CD4-positive, alpha-beta T cell treated with Interleukin-4 for 1 hour (primary cell): ENCODE measurements around the gene MGAT4B.

Experiments
- DNase-seq, 2 donors: peaks; one replicate each; pipeline ENCODE4 v3.0.0-alpha.2; 2020 to 2022

The MGAT4B gene

DNA sequence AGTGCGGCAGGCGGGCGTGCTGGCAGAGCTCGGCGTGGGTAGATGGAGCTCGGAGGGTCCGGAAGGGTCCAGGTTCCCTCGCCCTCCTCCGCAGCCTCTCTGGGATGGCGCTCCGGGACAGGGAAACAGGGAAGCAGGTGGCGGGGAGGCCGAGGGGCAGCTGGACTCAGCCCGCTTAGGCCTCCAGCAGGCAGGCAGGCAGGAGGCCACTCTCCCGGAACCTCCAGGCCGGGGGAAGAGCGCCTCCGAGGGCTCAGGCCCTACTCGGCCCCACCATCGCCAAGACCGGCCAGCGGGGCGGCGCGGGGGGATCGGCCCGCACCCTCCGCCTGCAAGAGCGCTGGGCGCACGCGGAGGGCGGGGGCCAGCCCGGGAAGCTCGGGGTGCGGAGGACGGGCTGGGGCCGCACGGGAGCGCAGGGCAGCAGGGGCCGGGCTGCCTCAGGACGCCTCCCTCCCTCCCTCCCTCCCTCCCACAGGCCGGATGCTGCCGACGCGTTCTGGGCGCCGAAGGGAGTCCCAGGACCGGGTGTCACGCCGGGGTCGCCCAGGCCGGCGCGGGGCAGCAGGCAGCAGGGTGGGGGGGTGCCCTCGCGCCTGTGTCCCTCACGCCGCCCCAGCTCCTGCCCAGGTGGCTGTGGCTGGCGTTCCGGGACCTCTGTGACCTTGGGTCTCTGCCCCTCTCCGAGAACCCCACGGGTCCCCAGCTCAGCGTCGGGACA lies 977 bp downstream of the MGAT4B start:
- peak; percentile 43 for DNase-seq

DNA sequence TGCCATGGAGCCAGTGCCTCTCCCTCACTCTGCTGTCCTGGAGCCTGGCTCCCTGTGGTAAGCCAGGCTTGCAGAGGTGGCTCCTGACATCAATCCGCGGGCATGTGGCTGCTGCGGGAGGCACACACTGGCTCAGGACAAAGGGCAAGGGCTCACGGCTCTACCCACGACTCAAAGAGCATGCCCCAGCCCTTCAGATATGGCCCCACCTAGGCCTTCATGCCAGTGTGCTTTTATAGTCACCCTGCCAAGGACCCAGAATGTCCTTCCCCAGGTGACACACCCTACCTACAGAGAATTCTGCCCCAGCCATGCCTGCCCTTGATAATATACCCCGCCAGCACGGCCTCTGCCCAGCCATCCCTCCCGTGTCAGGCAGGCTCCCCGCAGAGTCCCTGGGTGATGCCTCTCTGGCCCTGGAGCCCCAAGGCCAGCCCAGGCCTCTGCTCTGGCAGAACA lies 1.6 kb downstream of the MGAT4B start:
- DNase-seq: no peak

DNA sequence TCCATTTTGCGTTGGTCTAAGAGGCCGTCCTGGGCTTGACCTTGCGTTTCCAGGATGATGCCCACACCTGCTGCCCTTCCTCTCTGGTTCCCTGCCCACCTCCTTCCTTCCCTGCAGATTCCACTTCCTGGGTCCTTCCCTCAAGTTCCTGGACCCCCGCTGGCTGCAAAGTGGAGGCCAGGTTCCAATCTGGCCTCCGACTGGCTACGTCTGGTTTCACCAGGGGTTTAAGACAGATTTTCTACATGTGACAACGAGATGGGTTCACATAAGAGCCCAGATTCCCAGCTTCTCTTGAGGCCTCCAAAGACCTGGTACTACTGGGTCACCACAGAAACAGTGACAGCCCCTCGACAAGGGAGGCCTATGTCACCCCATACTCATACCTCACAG lies 2.1 kb downstream of the MGAT4B start:
- DNase-seq: no peak

DNA sequence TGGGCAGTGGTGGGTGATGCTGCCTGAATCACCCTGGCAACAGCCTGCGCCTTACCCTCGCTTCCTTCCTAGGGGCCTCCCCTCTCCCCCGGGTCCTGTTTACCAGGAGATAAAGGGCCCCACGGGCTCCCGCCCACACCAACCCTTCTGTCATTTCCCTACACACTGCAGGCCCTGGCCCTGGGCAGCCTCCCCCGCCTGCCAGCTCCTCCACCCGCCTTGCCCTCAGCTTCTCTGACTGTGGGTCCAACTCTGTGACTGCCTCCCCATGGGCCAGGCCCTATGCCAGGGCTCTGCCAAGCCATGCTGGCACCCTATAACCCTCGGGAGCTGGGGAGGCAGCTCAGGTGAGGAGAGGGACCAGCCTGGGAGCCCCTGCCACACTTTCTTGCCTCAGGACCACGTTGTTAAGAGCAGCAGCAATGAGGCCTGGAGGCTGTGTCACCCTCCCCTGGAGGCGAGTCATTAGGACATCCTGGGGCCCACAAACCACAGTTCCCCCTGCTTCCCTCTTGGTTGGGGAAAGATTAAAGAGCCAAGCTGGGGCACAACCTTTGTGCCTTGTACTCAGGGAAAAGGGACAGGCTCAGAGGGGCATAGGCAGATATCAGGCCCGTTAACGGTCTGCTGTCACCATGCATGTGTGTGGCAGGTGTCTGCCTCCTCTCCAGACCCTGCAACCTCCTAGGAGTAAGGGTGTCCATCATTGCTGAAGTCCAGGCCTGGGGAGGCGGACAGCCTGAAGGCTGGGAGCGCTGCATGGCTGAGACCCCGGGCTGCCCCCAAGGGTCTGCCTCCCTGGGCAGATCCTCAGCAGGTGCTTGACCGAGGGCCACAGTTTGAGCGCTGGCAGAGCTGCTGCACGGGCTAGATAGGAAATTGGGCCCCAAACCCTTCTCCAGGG lies 2.8 kb downstream of the MGAT4B start:
- peak in 1 of 2 donors; percentile 39 for DNase-seq

DNA sequence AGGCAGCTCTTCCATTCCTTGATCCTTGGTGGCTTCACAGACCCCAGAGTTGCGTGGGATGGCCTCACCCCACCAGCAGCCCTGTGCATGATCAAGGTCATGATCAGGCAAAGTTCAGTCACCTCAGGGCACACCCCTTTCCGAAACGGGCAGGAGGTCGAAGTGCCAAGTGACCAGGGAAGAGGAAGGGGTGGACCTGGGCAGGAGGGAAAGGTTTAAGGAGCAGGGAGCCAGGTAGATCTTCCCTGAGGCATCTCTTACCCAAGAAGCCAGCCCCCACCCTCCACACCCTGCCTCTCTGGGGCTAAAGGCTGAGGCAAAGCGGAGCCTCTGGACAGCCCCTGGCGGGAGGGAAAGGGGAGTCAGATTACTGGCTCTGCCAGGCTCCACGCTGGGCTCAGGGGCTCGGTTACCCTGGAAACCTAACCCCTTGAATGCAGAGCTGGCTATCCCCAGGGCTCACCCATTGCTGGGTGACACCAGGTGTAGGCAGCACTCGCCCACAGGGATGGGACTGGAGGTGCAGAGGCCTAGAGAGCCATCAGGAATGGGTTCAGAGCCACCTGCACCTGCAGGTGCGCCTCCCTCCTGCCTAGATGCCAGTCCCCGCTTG lies 3.6 kb downstream of the MGAT4B start:
- DNase-seq: no peak

GRCh38 chr5:179802207-179802883 lies 4.3 kb downstream of the MGAT4B start:
- DNase-seq: no peak

GRCh38 chr5:179801304-179802206 lies 5.1 kb downstream of the MGAT4B start:
- DNase-seq: peak; percentile 85 to 86

DNA sequence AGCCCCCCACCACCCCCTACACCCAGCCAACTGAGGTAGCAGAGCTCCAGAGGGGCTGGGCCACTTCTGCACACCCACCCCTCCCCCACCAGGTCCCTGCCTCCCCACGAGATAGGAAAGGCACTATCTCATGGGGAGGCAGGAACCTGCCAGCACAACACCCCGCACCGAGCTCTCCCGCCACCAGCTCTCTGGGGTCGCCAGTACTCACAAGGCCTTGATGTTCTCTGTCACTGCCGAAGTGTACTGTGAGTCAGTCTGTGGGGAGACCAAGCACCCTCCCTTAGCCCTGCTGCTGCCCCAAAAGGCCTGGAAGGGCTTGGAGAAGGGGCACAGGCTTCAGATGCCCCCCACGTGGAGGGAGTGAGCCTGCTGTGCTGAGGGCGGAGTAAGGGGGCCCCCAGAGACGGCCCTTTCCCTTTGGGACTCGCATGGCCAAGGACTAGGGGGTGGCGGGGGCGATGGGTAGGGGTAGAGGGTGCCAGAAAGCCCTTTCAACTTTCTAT lies 5.9 kb downstream of the MGAT4B start:
- no peak for DNase-seq

DNA sequence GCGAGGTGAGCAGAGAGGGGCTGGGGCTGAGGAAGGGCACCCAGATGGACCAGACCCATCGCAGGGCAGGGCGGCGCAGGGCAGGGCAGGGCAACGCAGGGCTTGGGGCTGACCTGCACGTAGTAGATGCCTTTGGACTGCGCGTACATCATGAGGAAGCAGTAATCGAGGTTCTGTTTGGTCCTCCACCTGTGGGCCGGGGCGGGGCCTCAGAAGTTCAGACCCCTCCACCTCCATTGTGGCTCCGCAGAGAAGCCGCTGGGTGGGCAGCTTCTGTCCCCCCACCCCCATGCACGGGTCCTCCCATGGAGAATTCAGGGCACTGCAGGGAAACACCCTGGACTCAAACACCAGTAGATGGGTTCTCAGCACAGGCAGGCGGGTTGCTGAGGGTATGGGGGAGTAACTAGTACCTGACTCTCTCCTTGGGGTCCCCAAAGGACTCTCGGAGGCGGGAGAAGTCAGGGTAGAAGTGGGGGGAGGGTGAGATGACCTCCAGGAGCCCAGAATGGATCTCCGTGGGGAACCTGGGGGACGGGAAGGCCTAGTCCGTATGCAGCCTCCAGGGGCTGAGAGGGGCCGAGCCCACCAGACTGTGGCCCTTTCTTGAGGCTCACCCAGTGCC lies 6.5 kb downstream of the MGAT4B start:
- no peak for DNase-seq

DNA sequence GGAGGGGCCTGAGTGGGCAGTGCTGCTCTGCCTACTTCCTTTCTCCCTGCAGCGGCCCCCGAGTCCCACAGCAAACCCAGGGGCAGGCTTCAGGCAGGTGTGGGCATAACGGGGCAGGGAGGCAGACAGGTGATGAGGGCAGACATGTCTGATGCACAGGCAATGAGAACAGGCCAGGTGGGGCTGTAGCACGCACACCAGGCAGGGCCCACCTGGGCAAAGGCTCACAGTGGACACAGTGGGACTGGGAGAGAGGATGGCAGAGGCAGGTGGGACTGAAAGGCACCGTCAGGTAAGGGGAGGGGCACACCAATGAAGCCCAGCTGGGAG lies 7.1 kb downstream of the MGAT4B start:
- no peak for DNase-seq

DNA sequence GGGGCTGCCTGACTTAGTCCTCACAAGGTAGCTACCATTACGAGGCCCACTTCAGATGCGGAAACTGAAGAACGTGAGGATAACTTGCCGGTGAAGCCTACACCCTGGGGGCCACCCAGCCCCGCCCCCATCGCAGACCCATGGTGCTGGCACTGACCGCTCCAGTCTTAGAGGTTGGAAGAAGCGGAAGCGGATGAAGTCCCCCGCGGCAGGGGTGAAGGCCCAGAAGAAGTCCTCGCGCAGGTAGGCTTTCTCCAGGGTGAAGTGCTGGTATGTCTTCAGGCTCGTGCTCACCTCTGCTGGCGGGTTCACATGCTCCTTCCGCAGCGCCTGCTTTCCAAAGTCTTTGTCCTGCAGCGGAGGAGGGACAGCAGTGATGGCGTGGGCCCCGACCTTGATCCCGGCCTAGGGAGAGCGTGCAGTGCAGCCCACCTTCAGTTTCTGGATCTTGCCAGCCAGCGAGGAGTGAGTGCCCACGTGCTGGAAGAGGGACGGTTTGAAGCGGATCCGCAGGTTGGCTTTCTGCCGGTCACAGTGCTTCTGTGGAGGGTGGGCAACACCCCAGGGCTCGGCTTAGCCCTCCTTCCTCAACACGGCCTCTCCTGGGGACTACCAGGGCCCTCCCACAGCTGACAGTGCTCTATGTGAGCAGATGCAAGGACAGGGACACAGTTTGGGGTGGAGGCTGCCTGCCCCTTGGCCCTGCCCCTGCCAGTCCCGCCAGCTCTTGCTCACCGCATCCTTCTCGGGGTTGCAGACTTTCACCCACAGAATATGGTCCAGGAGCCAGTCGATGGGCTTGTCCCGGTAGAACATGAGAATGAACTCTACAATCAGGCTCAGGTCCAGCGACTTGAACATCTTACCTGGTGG lies 7.7 kb downstream of the MGAT4B start:
- DNase-seq: no peak

GRCh38 chr5:179798144-179798770 lies 8.4 kb downstream of the MGAT4B start:
- DNase-seq: no peak

- no peak for DNase-seq
Measured at GRCh38 chr5:179797741-179798140, 8.9 kb downstream of the MGAT4B start.

DNA sequence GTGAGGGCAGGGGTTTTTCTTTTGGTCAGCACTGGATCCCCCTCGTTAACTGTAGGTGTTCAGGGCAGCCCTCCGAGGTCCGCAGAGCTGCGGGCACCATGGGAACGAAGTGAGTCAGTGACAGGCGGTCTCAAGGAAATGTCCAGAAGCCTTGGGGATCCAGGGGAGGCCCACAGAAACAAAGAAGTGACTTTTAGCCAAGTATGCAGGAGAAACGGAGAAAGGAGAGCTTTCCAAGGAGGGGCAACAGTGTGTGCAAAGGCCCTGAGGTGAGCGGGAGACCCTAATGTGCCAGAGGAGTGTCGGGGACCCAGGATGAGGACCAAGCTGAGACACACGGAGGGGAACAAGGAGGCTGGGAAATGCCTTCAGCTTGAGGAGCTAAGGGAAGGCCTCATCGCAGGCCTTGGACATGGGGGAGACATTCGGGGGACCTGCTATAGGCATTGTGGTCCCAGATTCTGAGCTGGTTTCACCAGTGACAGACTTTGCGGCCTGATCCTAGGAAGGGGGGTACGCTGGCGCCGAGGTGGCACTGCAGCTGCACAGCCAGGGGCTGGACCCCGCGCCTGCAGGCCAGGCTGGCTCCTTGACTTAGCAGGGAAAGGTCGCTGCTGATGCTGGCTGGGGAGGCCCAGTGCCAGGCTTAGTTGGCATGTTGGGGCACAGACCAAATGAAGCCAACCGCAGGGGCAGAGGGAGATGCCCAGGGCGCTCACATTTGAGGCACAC lies 9.6 kb downstream of the MGAT4B start:
- DNase-seq: no peak

DNA sequence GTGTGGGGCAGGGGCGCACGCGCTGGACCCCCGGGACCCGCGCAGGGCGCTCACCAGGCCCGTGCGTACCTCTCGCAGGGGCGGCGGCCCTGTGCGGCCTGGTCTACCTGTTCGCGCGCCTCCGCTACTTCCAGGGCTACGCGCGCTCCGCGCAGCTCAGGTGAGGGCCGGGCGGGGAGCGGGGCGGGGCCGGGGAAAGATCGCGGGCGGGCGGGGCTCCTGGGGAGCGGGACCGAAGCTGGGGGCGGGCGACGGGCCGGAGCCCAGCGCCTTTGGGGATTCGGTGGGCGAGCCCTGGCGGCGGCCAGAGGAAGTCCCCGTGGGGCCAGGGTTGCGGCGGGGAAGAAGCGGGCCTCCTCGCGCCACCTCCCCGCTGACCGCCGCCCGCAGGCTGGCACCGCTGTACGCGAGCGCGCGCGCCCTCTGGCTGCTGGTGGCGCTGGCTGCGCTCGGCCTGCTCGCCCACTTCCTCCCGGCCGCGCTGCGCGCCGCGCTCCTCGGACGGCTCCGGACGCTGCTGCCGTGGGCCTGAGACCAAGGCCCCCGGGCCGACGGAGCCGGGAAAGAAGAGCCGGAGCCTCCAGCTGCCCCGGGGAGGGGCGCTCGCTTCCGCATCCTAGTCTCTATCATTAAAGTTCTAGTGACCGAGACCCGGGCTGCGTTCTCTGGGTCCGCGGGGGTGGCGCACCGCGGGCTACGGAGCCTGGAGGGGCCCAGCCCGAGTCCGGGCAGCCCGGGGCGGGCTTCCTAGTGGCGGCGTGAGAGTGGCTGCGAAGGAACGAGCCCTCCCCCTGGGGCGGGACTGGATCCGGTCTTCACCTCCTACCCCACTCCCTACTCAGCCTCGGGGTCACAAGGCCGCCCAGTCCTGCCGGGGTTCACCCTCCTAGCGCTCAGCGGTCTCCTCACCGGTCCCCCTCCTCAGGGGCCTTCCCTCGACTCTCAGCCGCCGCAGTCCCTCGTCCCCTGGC lies 10.5 kb downstream of the MGAT4B start:
- peak; percentile 71 to 75 for DNase-seq

GRCh38 chr5:179795049-179795862 lies 11.4 kb downstream of the MGAT4B start:
- no peak for DNase-seq

- no peak for DNase-seq
Measured at GRCh38 chr5:179794575-179794974, 12.1 kb downstream of the MGAT4B start.
